HEK293 (cell line): ENCODE measurements around the gene LDLRAD4.

Experiments used
- CTCF ChIA-PET: fragments of 350-600 bp; formaldehyde crosslinking; extraction: SDS; loops from one replicate; lab custom pipeline; 2021; ENCODE audit warnings: antibody characterized with exemption; lab: Yijun Ruan, JAX
- POLR2A ChIA-PET: fragments of 300-600 bp; formaldehyde crosslinking; extraction: SDS; loops from one replicate; lab custom pipeline; 2020; ENCODE audit warnings: antibody characterized with exemption, inconsistent platforms; lab: Yijun Ruan, JAX
- H3K27ac ChIP-seq: fragments of 200-500 bp; sonication (Bioruptor generic); 2 replicates; pipeline ENCODE4 v1.5.1; 2014; ENCODE audit warnings: low read depth, low read length, control low read depth, inconsistent platforms; ENCODE audit errors: extremely low read depth
- H3K36me3 ChIP-seq, 2 experiments: fragments of 200-500 bp in 1 of 2; sonication (Bioruptor generic) in 1 of 2; 1 replicate in 1 of 2; 2 replicates in 1 of 2; pipeline ENCODE4 v1.5.1; 2014 to 2017; ENCODE audit warnings: inconsistent platforms in 2 of 2, low read length in 2 of 2; ENCODE audit not compliant: control insufficient read depth in 2 of 2, insufficient read depth in 1 of 2
- H3K4me1 ChIP-seq: fragments of 200-500 bp; sonication (Bioruptor generic); 2 replicates; pipeline ENCODE4 v1.5.1; 2014; ENCODE audit warnings: mild to moderate bottlenecking, low read length, inconsistent platforms; ENCODE audit not compliant: control insufficient read depth, insufficient read depth
- H3K4me3 ChIP-seq: 2 replicates; pipeline ENCODE4 v1.5.1; 2011; ENCODE audit warnings: low read depth, mild to moderate bottlenecking, control low read depth, low read length, moderate library complexity
- H3K9me3 ChIP-seq: fragments of 200-500 bp; sonication (Bioruptor generic); 2 replicates; pipeline ENCODE4 v1.5.1; 2014; ENCODE audit warnings: low read depth, low read length, inconsistent platforms; ENCODE audit not compliant: control insufficient read depth, insufficient read depth
- KLF9 ChIP-seq: fragments of 450-650 bp; formaldehyde crosslinking; IDR thresholded peaks from 2 replicates; pipeline ENCODE4 v1.5.1; 2016; ENCODE audit warnings: missing biosample characterization, missing genetic modification characterization, low read depth
- MZF1 ChIP-seq: fragments of 450-650 bp; formaldehyde crosslinking; IDR thresholded peaks from 2 replicates; pipeline ENCODE4 v1.5.1; 2017; ENCODE audit warnings: missing biosample characterization, missing genetic modification characterization, borderline replicate concordance
- OVOL3 ChIP-seq: fragments of 450-650 bp; formaldehyde crosslinking; IDR thresholded peaks from 2 replicates; pipeline ENCODE4 v1.5.1; 2016; ENCODE audit warnings: missing biosample characterization, missing genetic modification characterization
- SP2 ChIP-seq: fragments of 450-650 bp; formaldehyde crosslinking; IDR thresholded peaks from 2 replicates; pipeline ENCODE4 v1.5.1; 2016; ENCODE audit warnings: missing biosample characterization, missing genetic modification characterization
- TRIM28 ChIP-seq: IDR thresholded peaks from 2 replicates; pipeline ENCODE4 v1.6.1; 2011; ENCODE audit warnings: low read length, control low read depth, borderline replicate concordance
- ZFP69B ChIP-seq: fragments of 450-650 bp; formaldehyde crosslinking; IDR thresholded peaks from 2 replicates; pipeline ENCODE4 v1.5.1; 2016; ENCODE audit warnings: missing biosample characterization, missing genetic modification characterization
- ZNF114 ChIP-seq: fragments of 450-650 bp; formaldehyde crosslinking; IDR thresholded peaks from 2 replicates; pipeline ENCODE4 v1.5.0; 2017; ENCODE audit warnings: missing biosample characterization, missing genetic modification characterization
- ZNF175 ChIP-seq: fragments of 450-650 bp; formaldehyde crosslinking; IDR thresholded peaks from 2 replicates; pipeline ENCODE4 v1.5.1; 2016; ENCODE audit warnings: missing biosample characterization, missing genetic modification characterization
- ZNF335 ChIP-seq: fragments of 450-650 bp; formaldehyde crosslinking; conservative IDR thresholded peaks from 2 replicates; pipeline ENCODE4 v1.5.1; 2016; ENCODE audit warnings: missing biosample characterization, missing genetic modification characterization
- ZNF48 ChIP-seq: fragments of 450-650 bp; formaldehyde crosslinking; IDR thresholded peaks from 2 replicates; pipeline ENCODE4 v1.5.1; 2016; ENCODE audit warnings: missing biosample characterization, missing genetic modification characterization
- ZNF596 ChIP-seq: fragments of 450-650 bp; IDR thresholded peaks from 2 replicates; pipeline ENCODE4 v1.5.0; 2018; ENCODE audit warnings: missing biosample characterization, mild to moderate bottlenecking, missing genetic modification characterization, moderate library complexity
- ZNF623 ChIP-seq: fragments of 450-650 bp; formaldehyde crosslinking; IDR thresholded peaks from 2 replicates; pipeline ENCODE4 v1.5.1; 2016; ENCODE audit warnings: missing biosample characterization, missing genetic modification characterization
- ZSCAN16 ChIP-seq: fragments of 450-650 bp; formaldehyde crosslinking; IDR thresholded peaks from 2 replicates; pipeline ENCODE4 v1.5.1; 2016; ENCODE audit warnings: missing biosample characterization, missing genetic modification characterization
- ZSCAN30 ChIP-seq: fragments of 450-650 bp; IDR thresholded peaks from 2 replicates; pipeline ENCODE4 v1.5.1; 2018; ENCODE audit warnings: missing biosample characterization, mild to moderate bottlenecking, missing genetic modification characterization, moderate library complexity
- TF ChIP-seq, protein P1 (sequence below): sonication (generic); formaldehyde crosslinking; IDR thresholded peaks from 2 replicates; pipeline ENCODE4 v1.8.1; 2022; ENCODE audit warnings: mild to moderate bottlenecking, moderate library complexity, missing genetic modification reagents
- TF ChIP-seq, protein P2 (sequence below): fragments of 450-650 bp; formaldehyde crosslinking; IDR thresholded peaks from 2 replicates; pipeline ENCODE4 v1.5.1; 2016; ENCODE audit warnings: missing biosample characterization, missing genetic modification characterization
- TF ChIP-seq, protein P3 (sequence below): fragments of 450-650 bp; formaldehyde crosslinking; IDR thresholded peaks from 2 replicates; pipeline ENCODE4 v1.5.1; 2016; ENCODE audit warnings: missing biosample characterization, missing genetic modification characterization, borderline replicate concordance
- TF ChIP-seq, protein P4 (sequence below): fragments of 450-650 bp; IDR thresholded peaks from 2 replicates; pipeline ENCODE4 v1.5.1; 2018; ENCODE audit warnings: missing biosample characterization, mild to moderate bottlenecking, missing genetic modification characterization

Gene LDLRAD4

DNA sequence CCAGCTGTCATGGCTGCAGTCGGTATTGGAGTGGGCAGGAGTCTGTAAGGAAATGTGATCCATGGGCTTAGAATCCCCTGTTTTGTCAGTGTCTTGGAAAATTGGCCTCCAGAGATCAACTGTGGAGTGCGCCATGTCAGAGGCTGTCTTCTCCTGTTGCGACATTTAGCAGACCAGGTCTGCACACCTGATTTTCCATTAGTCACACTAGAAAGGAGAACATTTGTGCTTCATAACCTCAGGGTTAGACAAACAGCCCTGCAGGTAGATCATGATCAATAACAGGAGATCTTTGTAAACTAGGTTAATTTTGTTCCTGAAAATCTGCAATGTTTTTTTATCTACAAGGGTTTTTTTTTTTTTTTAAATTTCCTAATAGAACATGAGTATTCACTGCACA is 28.0 kb downstream of the LDLRAD4 start:
- no peak overlapping the region for H3K27ac ChIP-seq
- TF ChIP-seq ZNF48 (tag by site-specific recombination) (no peak), ZNF623 (no peak), ZNF175 (tag by site-specific recombination) (no peak), ZNF335 (tag by site-specific recombination) (no peak), ZSCAN30 (tag by site-specific recombination) (no peak), MZF1 (tag by site-specific recombination) (no peak), OVOL3 (tag by site-specific recombination) (no peak), ZNF596 (tag by site-specific recombination) (no peak), ZSCAN16 (tag by site-specific recombination) (no peak)
- TF ChIP-seq, protein P1, sequence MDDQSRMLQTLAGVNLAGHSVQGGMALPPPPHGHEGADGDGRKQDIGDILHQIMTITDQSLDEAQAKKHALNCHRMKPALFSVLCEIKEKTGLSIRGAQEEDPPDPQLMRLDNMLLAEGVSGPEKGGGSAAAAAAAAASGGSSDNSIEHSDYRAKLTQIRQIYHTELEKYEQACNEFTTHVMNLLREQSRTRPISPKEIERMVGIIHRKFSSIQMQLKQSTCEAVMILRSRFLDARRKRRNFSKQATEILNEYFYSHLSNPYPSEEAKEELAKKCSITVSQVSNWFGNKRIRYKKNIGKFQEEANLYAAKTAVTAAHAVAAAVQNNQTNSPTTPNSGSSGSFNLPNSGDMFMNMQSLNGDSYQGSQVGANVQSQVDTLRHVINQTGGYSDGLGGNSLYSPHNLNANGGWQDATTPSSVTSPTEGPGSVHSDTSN (CRISPR knock-in tag) = no peak
- TF ChIP-seq, protein P2, sequence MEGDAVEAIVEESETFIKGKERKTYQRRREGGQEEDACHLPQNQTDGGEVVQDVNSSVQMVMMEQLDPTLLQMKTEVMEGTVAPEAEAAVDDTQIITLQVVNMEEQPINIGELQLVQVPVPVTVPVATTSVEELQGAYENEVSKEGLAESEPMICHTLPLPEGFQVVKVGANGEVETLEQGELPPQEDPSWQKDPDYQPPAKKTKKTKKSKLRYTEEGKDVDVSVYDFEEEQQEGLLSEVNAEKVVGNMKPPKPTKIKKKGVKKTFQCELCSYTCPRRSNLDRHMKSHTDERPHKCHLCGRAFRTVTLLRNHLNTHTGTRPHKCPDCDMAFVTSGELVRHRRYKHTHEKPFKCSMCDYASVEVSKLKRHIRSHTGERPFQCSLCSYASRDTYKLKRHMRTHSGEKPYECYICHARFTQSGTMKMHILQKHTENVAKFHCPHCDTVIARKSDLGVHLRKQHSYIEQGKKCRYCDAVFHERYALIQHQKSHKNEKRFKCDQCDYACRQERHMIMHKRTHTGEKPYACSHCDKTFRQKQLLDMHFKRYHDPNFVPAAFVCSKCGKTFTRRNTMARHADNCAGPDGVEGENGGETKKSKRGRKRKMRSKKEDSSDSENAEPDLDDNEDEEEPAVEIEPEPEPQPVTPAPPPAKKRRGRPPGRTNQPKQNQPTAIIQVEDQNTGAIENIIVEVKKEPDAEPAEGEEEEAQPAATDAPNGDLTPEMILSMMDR (tag by site-specific recombination) = no peak
- TF ChIP-seq, protein P3, sequence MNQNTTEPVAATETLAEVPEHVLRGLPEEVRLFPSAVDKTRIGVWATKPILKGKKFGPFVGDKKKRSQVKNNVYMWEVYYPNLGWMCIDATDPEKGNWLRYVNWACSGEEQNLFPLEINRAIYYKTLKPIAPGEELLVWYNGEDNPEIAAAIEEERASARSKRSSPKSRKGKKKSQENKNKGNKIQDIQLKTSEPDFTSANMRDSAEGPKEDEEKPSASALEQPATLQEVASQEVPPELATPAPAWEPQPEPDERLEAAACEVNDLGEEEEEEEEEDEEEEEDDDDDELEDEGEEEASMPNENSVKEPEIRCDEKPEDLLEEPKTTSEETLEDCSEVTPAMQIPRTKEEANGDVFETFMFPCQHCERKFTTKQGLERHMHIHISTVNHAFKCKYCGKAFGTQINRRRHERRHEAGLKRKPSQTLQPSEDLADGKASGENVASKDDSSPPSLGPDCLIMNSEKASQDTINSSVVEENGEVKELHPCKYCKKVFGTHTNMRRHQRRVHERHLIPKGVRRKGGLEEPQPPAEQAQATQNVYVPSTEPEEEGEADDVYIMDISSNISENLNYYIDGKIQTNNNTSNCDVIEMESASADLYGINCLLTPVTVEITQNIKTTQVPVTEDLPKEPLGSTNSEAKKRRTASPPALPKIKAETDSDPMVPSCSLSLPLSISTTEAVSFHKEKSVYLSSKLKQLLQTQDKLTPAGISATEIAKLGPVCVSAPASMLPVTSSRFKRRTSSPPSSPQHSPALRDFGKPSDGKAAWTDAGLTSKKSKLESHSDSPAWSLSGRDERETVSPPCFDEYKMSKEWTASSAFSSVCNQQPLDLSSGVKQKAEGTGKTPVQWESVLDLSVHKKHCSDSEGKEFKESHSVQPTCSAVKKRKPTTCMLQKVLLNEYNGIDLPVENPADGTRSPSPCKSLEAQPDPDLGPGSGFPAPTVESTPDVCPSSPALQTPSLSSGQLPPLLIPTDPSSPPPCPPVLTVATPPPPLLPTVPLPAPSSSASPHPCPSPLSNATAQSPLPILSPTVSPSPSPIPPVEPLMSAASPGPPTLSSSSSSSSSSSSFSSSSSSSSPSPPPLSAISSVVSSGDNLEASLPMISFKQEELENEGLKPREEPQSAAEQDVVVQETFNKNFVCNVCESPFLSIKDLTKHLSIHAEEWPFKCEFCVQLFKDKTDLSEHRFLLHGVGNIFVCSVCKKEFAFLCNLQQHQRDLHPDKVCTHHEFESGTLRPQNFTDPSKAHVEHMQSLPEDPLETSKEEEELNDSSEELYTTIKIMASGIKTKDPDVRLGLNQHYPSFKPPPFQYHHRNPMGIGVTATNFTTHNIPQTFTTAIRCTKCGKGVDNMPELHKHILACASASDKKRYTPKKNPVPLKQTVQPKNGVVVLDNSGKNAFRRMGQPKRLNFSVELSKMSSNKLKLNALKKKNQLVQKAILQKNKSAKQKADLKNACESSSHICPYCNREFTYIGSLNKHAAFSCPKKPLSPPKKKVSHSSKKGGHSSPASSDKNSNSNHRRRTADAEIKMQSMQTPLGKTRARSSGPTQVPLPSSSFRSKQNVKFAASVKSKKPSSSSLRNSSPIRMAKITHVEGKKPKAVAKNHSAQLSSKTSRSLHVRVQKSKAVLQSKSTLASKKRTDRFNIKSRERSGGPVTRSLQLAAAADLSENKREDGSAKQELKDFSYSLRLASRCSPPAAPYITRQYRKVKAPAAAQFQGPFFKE (tag by site-specific recombination) = no peak
- H3K4me3 ChIP-seq = no peak overlapping the region
- H3K9me3 ChIP-seq = no peaks in the 10 kb centered on the region
- H3K4me1 ChIP-seq = peaks cover 3% of the 10 kb centered on the region; the same call in 1 of the 2 replicates
- CTCF ChIA-PET = interaction anchor here (0.7 to 1.5 kb wide), 2 partner anchors 17 to 30 kb away, joined by 3 read pairs; no protein-coding TSS in a partner anchor
- no peaks in the 10 kb centered on the region; a peak in 1 of 3 replicates for H3K36me3 ChIP-seq
- POLR2A ChIA-PET = interaction anchor here (0.7 kb wide), 1 partner anchor 122 kb away, joined by 4 read pairs; no protein-coding TSS in a partner anchor

DNA sequence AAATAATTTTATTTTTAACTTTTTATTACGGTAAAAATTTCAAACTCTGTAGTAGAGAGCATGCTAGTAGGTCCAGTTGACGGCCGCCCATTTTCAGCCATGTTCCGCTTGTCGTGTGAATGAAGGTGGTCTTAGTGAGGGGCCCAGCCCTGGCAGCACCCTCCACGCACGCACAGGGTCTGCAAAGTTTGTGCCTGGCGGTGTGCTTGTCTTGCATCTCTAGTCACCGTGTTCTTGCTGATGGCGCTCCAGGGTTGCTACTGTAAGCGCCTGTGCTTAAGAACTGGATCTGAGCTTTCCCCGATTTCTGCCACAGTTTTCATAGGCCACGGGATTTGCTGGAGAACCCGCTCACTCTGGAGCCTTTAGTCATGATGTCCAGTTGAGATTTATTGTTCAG is 28.9 kb downstream of the LDLRAD4 start:
- TF ChIP-seq KLF9 (tag by site-specific recombination) (no peak), SP2 (tag by site-specific recombination) (no peak), ZNF114 (tag by site-specific recombination) (no peak), ZFP69B (no peak), ZSCAN30 (tag by site-specific recombination) (no peak), TRIM28 (no peak)
- TF ChIP-seq, protein P4, sequence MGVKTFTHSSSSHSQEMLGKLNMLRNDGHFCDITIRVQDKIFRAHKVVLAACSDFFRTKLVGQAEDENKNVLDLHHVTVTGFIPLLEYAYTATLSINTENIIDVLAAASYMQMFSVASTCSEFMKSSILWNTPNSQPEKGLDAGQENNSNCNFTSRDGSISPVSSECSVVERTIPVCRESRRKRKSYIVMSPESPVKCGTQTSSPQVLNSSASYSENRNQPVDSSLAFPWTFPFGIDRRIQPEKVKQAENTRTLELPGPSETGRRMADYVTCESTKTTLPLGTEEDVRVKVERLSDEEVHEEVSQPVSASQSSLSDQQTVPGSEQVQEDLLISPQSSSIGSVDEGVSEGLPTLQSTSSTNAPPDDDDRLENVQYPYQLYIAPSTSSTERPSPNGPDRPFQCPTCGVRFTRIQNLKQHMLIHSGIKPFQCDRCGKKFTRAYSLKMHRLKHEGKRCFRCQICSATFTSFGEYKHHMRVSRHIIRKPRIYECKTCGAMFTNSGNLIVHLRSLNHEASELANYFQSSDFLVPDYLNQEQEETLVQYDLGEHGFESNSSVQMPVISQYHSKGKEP (tag by site-specific recombination) = no peak
- ChIA-PET POLR2A (no interaction called here), CTCF (interaction anchor here (0.7 kb wide), 1 partner anchor 16 kb away, joined by 3 read pairs; no protein-coding TSS in a partner anchor)
- Histone ChIP-seq H3K4me1 (peaks cover 3% of the 10 kb centered on the region; the same call in 1 of the 2 replicates), H3K27ac (no peak overlapping the region), H3K9me3 (no peaks in the 10 kb centered on the region), H3K4me3 (no peak overlapping the region), H3K36me3 (no peaks in the 10 kb centered on the region; a peak in 1 of 3 replicates)
